ENCODE results near the gene BCL2.

The BCL2 gene

DNA sequence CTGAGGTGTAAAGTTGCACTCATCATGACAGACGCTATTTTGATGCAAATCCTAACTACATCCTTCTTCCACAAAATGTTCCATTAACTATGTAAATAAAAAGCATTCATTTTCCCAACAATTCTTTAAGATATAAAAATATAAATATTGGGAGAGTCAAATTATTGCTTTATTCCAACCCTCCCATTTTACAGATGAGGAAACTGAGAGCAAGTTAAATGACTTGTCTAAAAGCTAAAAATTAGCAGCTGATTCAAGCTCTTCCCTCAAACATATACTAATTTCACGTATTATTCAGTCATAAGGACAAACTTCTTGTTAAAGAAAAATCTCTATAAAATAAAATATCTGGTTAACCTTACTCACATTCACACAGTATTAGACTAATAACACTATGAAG is 30.7 kb upstream of the BCL2 start:
- TF ChIP-seq PPARA (CRISPR knock-in tag; IDR thresholded peaks at IDR 0.05; ENCODE audit: borderline replicate concordance) (no peak), CSDC2 (CRISPR knock-in tag; IDR thresholded peaks at IDR 0.05) (no peak), ZFP30 (CRISPR knock-in tag; IDR thresholded peaks at IDR 0.05) (no peak), ZFP3 (CRISPR knock-in tag; IDR thresholded peaks at IDR 0.05) (no peak), OSR1 (CRISPR knock-in tag; IDR thresholded peaks at IDR 0.05) (no peak), SNAI2 (CRISPR knock-in tag; IDR thresholded peaks at IDR 0.05) (no peak), ZNF70 (CRISPR knock-in tag; IDR thresholded peaks at IDR 0.05) (no peak), ZNF8 (CRISPR knock-in tag; IDR thresholded peaks at IDR 0.05) (no peak)
- TF ChIP-seq, protein P1, sequence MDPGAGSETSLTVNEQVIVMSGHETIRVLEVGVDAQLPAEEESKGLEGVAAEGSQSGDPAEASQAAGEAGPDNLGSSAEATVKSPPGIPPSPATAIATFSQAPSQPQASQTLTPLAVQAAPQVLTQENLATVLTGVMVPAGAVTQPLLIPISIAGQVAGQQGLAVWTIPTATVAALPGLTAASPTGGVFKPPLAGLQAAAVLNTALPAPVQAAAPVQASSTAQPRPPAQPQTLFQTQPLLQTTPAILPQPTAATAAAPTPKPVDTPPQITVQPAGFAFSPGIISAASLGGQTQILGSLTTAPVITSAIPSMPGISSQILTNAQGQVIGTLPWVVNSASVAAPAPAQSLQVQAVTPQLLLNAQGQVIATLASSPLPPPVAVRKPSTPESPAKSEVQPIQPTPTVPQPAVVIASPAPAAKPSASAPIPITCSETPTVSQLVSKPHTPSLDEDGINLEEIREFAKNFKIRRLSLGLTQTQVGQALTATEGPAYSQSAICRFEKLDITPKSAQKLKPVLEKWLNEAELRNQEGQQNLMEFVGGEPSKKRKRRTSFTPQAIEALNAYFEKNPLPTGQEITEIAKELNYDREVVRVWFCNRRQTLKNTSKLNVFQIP (CRISPR knock-in tag; IDR thresholded peaks at IDR 0.05; ENCODE audit: borderline replicate concordance, low read depth), result no peak
- TF ChIP-seq, protein P2, sequence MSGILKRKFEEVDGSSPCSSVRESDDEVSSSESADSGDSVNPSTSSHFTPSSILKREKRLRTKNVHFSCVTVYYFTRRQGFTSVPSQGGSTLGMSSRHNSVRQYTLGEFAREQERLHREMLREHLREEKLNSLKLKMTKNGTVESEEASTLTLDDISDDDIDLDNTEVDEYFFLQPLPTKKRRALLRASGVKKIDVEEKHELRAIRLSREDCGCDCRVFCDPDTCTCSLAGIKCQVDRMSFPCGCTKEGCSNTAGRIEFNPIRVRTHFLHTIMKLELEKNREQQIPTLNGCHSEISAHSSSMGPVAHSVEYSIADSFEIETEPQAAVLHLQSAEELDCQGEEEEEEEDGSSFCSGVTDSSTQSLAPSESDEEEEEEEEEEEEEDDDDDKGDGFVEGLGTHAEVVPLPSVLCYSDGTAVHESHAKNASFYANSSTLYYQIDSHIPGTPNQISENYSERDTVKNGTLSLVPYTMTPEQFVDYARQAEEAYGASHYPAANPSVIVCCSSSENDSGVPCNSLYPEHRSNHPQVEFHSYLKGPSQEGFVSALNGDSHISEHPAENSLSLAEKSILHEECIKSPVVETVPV (CRISPR knock-in tag; IDR thresholded peaks at IDR 0.05), result no peak
- no peak for ATAC-seq

DNA sequence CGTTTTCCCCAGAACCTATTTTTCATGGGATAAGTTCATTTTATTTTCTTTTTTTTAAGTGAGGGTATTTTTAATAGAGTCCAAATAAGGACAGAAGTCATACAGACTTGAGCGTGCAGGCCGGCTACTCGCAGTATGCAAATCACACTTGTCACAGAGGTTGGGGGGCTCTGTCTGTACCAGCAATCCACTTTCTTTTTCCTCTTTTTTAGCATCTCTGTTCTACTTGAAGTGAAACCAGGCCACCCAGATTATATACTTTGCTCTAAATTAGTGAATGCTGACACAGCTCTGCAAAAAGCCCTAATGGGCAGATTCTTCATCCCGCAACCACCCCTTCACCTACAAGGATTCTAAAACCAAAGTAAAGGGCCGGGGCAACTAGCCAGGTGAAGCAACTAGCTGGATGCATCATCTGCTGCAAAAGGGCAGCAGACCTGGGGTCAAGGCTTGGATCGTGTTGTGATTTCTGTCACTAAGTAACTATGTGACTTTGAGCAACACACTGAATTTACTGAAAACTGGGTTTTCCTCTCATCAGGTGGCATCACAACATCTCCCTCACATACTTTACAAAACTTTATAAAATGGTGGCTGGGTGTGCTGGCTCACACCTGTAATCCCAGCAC is 29.1 kb upstream of the BCL2 start:
- ATAC-seq, result no peak
- TF ChIP-seq PPARA (CRISPR knock-in tag; IDR thresholded peaks at IDR 0.05; ENCODE audit: borderline replicate concordance) (no peak), ARNTL (CRISPR knock-in tag; IDR thresholded peaks at IDR 0.05; ENCODE audit: borderline replicate concordance, low read depth) (no peak), SNAI2 (CRISPR knock-in tag; IDR thresholded peaks at IDR 0.05) (no peak), ZFP30 (CRISPR knock-in tag; IDR thresholded peaks at IDR 0.05) (no peak), ESRRG (CRISPR knock-in tag; IDR thresholded peaks at IDR 0.05) (no peak), ZC3H10 (CRISPR knock-in tag; IDR thresholded peaks at IDR 0.05) (no peak), BACH2 (CRISPR knock-in tag; IDR thresholded peaks at IDR 0.05; ENCODE audit: borderline replicate concordance) (no peak), ZNF565 (CRISPR knock-in tag; conservative IDR thresholded peaks at IDR 0.05; ENCODE audit: low read depth) (no peak), RARB (CRISPR knock-in tag; IDR thresholded peaks at IDR 0.05) (no peak), ISL1 (CRISPR knock-in tag; IDR thresholded peaks at IDR 0.05) (no peak), ZNF70 (CRISPR knock-in tag; IDR thresholded peaks at IDR 0.05) (no peak)
- TF ChIP-seq, protein P3, sequence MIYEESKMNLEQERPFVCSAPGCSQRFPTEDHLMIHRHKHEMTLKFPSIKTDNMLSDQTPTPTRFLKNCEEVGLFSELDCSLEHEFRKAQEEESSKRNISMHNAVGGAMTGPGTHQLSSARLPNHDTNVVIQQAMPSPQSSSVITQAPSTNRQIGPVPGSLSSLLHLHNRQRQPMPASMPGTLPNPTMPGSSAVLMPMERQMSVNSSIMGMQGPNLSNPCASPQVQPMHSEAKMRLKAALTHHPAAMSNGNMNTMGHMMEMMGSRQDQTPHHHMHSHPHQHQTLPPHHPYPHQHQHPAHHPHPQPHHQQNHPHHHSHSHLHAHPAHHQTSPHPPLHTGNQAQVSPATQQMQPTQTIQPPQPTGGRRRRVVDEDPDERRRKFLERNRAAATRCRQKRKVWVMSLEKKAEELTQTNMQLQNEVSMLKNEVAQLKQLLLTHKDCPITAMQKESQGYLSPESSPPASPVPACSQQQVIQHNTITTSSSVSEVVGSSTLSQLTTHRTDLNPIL (CRISPR knock-in tag; IDR thresholded peaks at IDR 0.05; ENCODE audit: low read depth), result no peak
- TF ChIP-seq, protein P2 (CRISPR knock-in tag; IDR thresholded peaks at IDR 0.05), result no peak
- TF ChIP-seq, protein P4, sequence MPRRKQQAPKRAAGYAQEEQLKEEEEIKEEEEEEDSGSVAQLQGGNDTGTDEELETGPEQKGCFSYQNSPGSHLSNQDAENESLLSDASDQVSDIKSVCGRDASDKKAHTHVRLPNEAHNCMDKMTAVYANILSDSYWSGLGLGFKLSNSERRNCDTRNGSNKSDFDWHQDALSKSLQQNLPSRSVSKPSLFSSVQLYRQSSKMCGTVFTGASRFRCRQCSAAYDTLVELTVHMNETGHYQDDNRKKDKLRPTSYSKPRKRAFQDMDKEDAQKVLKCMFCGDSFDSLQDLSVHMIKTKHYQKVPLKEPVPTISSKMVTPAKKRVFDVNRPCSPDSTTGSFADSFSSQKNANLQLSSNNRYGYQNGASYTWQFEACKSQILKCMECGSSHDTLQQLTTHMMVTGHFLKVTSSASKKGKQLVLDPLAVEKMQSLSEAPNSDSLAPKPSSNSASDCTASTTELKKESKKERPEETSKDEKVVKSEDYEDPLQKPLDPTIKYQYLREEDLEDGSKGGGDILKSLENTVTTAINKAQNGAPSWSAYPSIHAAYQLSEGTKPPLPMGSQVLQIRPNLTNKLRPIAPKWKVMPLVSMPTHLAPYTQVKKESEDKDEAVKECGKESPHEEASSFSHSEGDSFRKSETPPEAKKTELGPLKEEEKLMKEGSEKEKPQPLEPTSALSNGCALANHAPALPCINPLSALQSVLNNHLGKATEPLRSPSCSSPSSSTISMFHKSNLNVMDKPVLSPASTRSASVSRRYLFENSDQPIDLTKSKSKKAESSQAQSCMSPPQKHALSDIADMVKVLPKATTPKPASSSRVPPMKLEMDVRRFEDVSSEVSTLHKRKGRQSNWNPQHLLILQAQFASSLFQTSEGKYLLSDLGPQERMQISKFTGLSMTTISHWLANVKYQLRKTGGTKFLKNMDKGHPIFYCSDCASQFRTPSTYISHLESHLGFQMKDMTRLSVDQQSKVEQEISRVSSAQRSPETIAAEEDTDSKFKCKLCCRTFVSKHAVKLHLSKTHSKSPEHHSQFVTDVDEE (CRISPR knock-in tag; IDR thresholded peaks at IDR 0.05), result no peak

DNA sequence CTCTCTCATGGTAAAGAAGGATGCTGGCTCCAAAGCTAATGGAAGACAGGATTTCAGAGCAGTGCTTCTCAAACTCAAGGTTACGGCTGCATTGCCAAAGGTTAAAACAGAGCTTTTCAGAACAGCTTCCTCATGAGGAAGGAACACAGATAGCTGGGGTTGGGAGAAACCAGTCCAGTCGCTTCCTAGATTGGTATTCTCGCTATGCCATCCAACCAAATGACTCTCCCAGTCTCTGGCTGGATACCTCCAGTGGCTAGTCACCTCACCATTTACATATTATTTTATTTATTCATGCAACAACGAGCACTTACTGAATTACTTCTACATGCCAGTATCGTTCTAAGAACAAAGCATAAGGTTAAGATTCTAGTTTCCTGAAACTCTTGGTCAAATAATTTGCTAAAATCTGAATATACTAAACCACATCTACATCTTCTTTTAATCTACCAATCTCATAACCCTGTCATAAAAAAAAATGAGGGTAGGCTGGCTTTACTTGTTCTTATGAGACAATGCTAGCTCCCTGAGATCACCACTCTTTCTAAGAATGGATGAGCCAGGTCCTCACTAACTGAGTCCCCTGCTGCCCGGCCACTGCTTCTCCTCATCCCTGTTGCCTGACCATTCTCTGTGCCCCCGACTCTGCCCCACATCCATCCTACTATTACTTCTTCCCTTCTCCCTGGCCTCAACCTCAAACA is 27.1 kb upstream of the BCL2 start:
- ATAC-seq, result no peak
- TF ChIP-seq RARB (CRISPR knock-in tag; IDR thresholded peaks at IDR 0.05), result no peak
- TF ChIP-seq, protein P1 (CRISPR knock-in tag; IDR thresholded peaks at IDR 0.05; ENCODE audit: borderline replicate concordance, low read depth), result no peak
- TF ChIP-seq CSDC2 (CRISPR knock-in tag; IDR thresholded peaks at IDR 0.05), result no peak
- TF ChIP-seq ISL1 (CRISPR knock-in tag; IDR thresholded peaks at IDR 0.05), result no peak
- TF ChIP-seq ZFP30 (CRISPR knock-in tag; IDR thresholded peaks at IDR 0.05), result no peak
- TF ChIP-seq, protein P5, sequence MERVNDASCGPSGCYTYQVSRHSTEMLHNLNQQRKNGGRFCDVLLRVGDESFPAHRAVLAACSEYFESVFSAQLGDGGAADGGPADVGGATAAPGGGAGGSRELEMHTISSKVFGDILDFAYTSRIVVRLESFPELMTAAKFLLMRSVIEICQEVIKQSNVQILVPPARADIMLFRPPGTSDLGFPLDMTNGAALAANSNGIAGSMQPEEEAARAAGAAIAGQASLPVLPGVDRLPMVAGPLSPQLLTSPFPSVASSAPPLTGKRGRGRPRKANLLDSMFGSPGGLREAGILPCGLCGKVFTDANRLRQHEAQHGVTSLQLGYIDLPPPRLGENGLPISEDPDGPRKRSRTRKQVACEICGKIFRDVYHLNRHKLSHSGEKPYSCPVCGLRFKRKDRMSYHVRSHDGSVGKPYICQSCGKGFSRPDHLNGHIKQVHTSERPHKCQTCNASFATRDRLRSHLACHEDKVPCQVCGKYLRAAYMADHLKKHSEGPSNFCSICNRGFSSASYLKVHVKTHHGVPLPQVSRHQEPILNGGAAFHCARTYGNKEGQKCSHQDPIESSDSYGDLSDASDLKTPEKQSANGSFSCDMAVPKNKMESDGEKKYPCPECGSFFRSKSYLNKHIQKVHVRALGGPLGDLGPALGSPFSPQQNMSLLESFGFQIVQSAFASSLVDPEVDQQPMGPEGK (CRISPR knock-in tag; IDR thresholded peaks at IDR 0.05; ENCODE audit: borderline replicate concordance), result no peak
- TF ChIP-seq PPARA (CRISPR knock-in tag; IDR thresholded peaks at IDR 0.05; ENCODE audit: borderline replicate concordance), result no peak
- no peak for TF ChIP-seq ZNF8 (CRISPR knock-in tag; IDR thresholded peaks at IDR 0.05)
- TF ChIP-seq BACH2 (CRISPR knock-in tag; IDR thresholded peaks at IDR 0.05; ENCODE audit: borderline replicate concordance), result no peak
- TF ChIP-seq, protein P3 (CRISPR knock-in tag; IDR thresholded peaks at IDR 0.05; ENCODE audit: low read depth), result no peak
- no peak for TF ChIP-seq ARNTL (CRISPR knock-in tag; IDR thresholded peaks at IDR 0.05; ENCODE audit: borderline replicate concordance, low read depth)

Data from SK-N-SH treated with all-trans-retinoic acid at 6 μM for 48 hours (cell line).